Colonic mucosa (tissue), 4 donors: Measurements from ENCODE around the gene SCD5. TPM values are rescaled to one million over a fixed set of nuclear protein-coding genes. Genes with fewer than 3 reads are reported as not detected.

Experiments
- DNase-seq: peaks from one replicate; pipeline ENCODE4 v3.0.0-alpha.2; 2020
- H3K27ac ChIP-seq: fragments of 200-600 bp; one replicate; pipeline ENCODE4 v1.8.0; 2021
- H3K27me3 ChIP-seq: fragments of 200-600 bp; one replicate; pipeline ENCODE4 v1.8.0; 2021
- H3K36me3 ChIP-seq: fragments of 200-600 bp; one replicate; pipeline ENCODE4 v1.8.0; 2021
- H3K4me1 ChIP-seq: fragments of 200-600 bp; one replicate; pipeline ENCODE4 v1.8.0; 2021; ENCODE audit warnings: mild to moderate bottlenecking
- H3K4me3 ChIP-seq: fragments of 200-600 bp; one replicate; pipeline ENCODE4 v1.8.0; 2021
- H3K9ac ChIP-seq, 2 donors: one replicate each; pipeline ENCODE4 v1.7.0; 2013; ENCODE audit warnings: control low read depth in 2 of 2, low read depth in 2 of 2, low read length in 2 of 2
- H3K9me3 ChIP-seq: fragments of 200-600 bp; one replicate; pipeline ENCODE4 v1.8.0; 2021
- intact Hi-C: fragments of 100-400 bp; cut with DNase I; formaldehyde crosslinking; loops from one replicate; pipeline ENCODE4 v1.14.1; 2022
- total RNA-seq, 2 donors: library from RNA; stranded (reverse); fragmentation: NEBNext Ultra II Directional in 1 of 2; extraction: Animal tissue kit (Norgen Biotek cat#: 25700) in 1 of 2; gene quantifications; one replicate each; pipeline ENCODE4 v1.2.1, GENCODE V29; 2021
- TF ChIP-seq, protein P1 (sequence below): fragments of 200-600 bp; IDR thresholded peaks from one replicate; pipeline ENCODE4 v1.8.0; 2022; ENCODE audit warnings: antibody characterized with exemption, mild to moderate bottlenecking
- donor health status: healthy.
- donor health status: DM: no; HTN: no; CAD: no.
- donor health status: DM: no; HTN: no; CAD: no.

SCD5 gene
- total RNA-seq, 2 donors from 2014 or later: 2.8 to 4.4 TPM

DNA sequence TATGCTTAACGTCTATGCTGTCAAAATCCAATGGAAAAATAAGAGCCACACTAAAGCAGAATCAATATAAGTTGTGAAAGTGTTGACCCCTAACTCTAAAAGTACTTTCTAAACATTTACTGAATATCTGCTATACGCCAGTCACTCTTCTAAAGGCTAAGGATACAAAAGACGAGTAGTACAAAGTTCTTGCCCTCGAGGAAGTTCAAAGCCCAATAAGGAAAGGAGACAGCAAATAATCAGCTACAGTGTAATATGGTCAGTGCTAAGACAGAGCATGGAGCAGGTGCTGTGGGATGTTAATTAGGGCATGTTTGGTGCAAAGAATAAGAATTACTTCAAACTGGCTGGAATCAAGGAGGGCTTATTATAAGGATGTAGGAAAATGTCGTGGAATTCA lies 205.2 kb downstream of the SCD5 start:
- H3K4me1 ChIP-seq: no peaks in the 10 kb centered on the region
- H3K9me3 ChIP-seq: no peaks in the 10 kb centered on the region
- H3K36me3 ChIP-seq: no peaks in the 10 kb centered on the region
- H3K27me3 ChIP-seq: no peaks in the 10 kb centered on the region
- no peak overlapping the region for H3K27ac ChIP-seq
- DNase-seq: no peak
- no peak overlapping the region for H3K4me3 ChIP-seq
- intact Hi-C loops: no loop called here
- TF ChIP-seq, protein P1, sequence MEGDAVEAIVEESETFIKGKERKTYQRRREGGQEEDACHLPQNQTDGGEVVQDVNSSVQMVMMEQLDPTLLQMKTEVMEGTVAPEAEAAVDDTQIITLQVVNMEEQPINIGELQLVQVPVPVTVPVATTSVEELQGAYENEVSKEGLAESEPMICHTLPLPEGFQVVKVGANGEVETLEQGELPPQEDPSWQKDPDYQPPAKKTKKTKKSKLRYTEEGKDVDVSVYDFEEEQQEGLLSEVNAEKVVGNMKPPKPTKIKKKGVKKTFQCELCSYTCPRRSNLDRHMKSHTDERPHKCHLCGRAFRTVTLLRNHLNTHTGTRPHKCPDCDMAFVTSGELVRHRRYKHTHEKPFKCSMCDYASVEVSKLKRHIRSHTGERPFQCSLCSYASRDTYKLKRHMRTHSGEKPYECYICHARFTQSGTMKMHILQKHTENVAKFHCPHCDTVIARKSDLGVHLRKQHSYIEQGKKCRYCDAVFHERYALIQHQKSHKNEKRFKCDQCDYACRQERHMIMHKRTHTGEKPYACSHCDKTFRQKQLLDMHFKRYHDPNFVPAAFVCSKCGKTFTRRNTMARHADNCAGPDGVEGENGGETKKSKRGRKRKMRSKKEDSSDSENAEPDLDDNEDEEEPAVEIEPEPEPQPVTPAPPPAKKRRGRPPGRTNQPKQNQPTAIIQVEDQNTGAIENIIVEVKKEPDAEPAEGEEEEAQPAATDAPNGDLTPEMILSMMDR: no peak
- H3K9ac ChIP-seq: no peak overlapping the region

DNA sequence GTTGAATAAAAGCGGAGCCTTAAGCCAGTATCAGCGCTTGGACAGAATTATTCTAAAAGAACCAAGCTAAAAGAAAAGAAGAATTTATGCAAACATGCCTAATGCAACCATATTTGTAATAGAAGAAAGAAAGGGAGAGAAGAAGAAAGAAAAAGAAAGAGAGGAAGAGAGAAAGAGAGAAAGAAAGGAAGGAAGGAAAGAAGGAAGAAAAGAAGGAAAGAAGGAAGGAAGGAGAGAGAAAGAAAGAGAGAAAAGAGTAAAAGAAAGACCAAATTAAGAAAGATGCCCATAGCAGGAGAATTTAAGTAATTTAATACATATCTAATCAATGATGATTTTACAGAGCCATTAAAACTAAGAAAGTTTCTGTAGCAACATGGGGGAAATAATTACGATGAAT lies 206.0 kb downstream of the SCD5 start:
- TF ChIP-seq, protein P1: no peak
- no peaks in the 10 kb centered on the region for H3K36me3 ChIP-seq

DNA sequence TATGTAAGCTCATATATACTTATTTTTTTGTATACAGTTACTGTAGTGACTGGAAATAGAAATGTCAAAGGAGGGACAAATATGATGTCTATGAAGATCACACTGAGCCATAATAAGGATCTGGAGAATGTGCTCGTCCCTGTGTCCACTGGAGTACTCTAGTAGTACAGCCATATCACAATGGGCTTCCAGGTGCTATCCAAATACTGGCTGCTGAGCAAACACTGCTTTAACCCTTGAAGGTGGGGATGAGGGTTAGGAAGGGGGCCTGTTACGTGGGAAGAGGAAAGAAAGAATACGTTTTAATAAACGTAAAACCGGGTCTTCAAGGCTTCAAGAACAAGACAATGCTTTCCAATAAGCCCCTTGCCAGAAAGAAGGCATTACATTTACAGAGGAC lies 207.0 kb downstream of the SCD5 start:
- Histone ChIP-seq H3K9me3 (no peaks in the 10 kb centered on the region), H3K27ac (no peak overlapping the region), H3K4me3 (no peak overlapping the region), H3K27me3 (no peaks in the 10 kb centered on the region), H3K36me3 (no peaks in the 10 kb centered on the region), H3K4me1 (no peaks in the 10 kb centered on the region), H3K9ac (no peak overlapping the region)
- intact Hi-C loops: no loop called here
- TF ChIP-seq, protein P1: no peak
- DNase-seq: no peak

More for the DNA sequence above, 206.0 kb downstream of the SCD5 start:
- Histone ChIP-seq H3K9me3 (no peaks in the 10 kb centered on the region), H3K4me1 (no peaks in the 10 kb centered on the region), H3K27ac (no peak overlapping the region), H3K9ac (no peak overlapping the region), H3K27me3 (no peaks in the 10 kb centered on the region), H3K4me3 (no peak overlapping the region)
- DNase-seq: no peak
- intact Hi-C loops: no loop called here

DNA sequence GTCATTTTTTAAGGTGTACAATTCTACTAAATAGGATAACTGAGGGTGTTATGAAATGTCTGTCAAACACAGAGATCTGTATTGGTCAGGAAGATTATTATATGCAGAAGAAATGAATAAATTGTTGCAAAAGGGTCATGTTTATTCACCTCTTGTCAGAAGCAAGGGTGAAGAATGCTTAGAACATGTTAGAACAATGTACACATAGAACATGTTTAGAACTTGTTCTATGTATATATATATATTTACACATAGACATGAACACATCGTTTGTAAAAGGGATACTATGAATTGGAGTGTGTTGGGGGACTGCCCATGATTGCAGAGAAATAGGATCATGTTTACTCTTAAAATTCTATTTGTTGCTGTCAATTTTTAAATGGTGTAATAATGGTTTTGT lies 208.8 kb downstream of the SCD5 start:
- no peak overlapping the region for H3K4me3 ChIP-seq
- no peak overlapping the region for H3K27ac ChIP-seq
- no peaks in the 10 kb centered on the region for H3K4me1 ChIP-seq
- no peaks in the 10 kb centered on the region for H3K9me3 ChIP-seq
- no peaks in the 10 kb centered on the region for H3K27me3 ChIP-seq
- no peak overlapping the region for H3K9ac ChIP-seq
- H3K36me3 ChIP-seq: no peaks in the 10 kb centered on the region
- intact Hi-C loops: no loop called here
- DNase-seq: no peak
- TF ChIP-seq, protein P1: no peak

DNA sequence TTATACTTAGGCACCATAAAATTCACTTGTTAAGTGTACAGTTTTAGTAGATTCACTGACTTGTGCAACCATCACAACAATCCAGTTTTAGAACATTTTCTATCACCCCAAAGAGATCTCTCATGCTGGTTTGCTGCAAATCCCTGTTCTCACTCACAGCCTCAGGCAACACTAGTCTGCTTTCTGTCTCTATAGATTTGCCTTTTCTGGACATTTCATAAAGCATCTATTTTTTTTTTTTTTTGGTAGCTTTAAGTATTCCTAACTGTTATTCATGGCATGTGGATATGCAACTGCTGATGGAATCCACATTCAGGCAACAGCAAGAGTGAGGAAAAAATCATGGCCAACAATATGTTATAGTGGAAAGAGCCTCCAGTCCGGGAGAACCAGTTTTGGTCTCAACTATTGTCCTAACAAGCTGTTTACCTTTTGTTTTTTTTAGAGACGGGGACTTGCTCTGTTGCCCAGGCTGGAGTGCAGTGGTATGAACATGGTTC lies 209.8 kb downstream of the SCD5 start:
- intact Hi-C loops: no loop called here
- TF ChIP-seq, protein P1: no peak
- no peaks in the 10 kb centered on the region for H3K27me3 ChIP-seq
- no peak overlapping the region for H3K27ac ChIP-seq
- no peak for DNase-seq
- H3K9ac ChIP-seq: no peak overlapping the region
- H3K9me3 ChIP-seq: no peaks in the 10 kb centered on the region
- no peak overlapping the region for H3K4me3 ChIP-seq
- H3K36me3 ChIP-seq: no peaks in the 10 kb centered on the region
- no peaks in the 10 kb centered on the region for H3K4me1 ChIP-seq
